HEK293 (cell line): Measurements from ENCODE around the gene CDC42SE2.
A peak's percentile ranks its signal among the peaks of the same experiment; 100 is the strongest.

Experiments used
- CTCF ChIA-PET: fragments of 350-600 bp; formaldehyde crosslinking; extraction: SDS; loops from one replicate; lab custom pipeline; 2021; ENCODE audit warnings: antibody characterized with exemption; lab: Yijun Ruan, JAX
- POLR2A ChIA-PET: fragments of 300-600 bp; formaldehyde crosslinking; extraction: SDS; loops from one replicate; lab custom pipeline; 2020; ENCODE audit warnings: antibody characterized with exemption, inconsistent platforms; lab: Yijun Ruan, JAX
- H3K27ac ChIP-seq: fragments of 200-500 bp; sonication (Bioruptor generic); 2 replicates; pipeline ENCODE4 v1.5.1; 2014; ENCODE audit warnings: low read depth, low read length, control low read depth, inconsistent platforms; ENCODE audit errors: extremely low read depth
- H3K36me3 ChIP-seq, 2 experiments: fragments of 200-500 bp in 1 of 2; sonication (Bioruptor generic) in 1 of 2; 1 replicate in 1 of 2; 2 replicates in 1 of 2; pipeline ENCODE4 v1.5.1; 2014 to 2017; ENCODE audit warnings: inconsistent platforms in 2 of 2, low read length in 2 of 2; ENCODE audit not compliant: control insufficient read depth in 2 of 2, insufficient read depth in 1 of 2
- H3K4me1 ChIP-seq: fragments of 200-500 bp; sonication (Bioruptor generic); 2 replicates; pipeline ENCODE4 v1.5.1; 2014; ENCODE audit warnings: mild to moderate bottlenecking, low read length, inconsistent platforms; ENCODE audit not compliant: control insufficient read depth, insufficient read depth
- H3K4me3 ChIP-seq: 2 replicates; pipeline ENCODE4 v1.5.1; 2011; ENCODE audit warnings: low read depth, mild to moderate bottlenecking, control low read depth, low read length, moderate library complexity
- H3K9me3 ChIP-seq: fragments of 200-500 bp; sonication (Bioruptor generic); 2 replicates; pipeline ENCODE4 v1.5.1; 2014; ENCODE audit warnings: low read depth, low read length, inconsistent platforms; ENCODE audit not compliant: control insufficient read depth, insufficient read depth
- BCL11B ChIP-seq: fragments of 450-650 bp; formaldehyde crosslinking; IDR thresholded peaks from 2 replicates; pipeline ENCODE4 v1.5.1; 2016; ENCODE audit warnings: low read depth, missing biosample characterization, missing genetic modification characterization
- FEZF1 ChIP-seq: fragments of 450-650 bp; formaldehyde crosslinking; IDR thresholded peaks from 2 replicates; pipeline ENCODE4 v1.5.1; 2016; ENCODE audit warnings: missing biosample characterization, missing genetic modification characterization
- GFI1B ChIP-seq: fragments of 450-650 bp; formaldehyde crosslinking; IDR thresholded peaks from 2 replicates; pipeline ENCODE4 v1.5.1; 2016; ENCODE audit warnings: missing biosample characterization, missing genetic modification characterization
- GLIS1 ChIP-seq: fragments of 450-650 bp; formaldehyde crosslinking; IDR thresholded peaks from 2 replicates; pipeline ENCODE4 v1.5.1; 2016; ENCODE audit warnings: missing biosample characterization, missing genetic modification characterization
- KLF8 ChIP-seq: fragments of 450-650 bp; formaldehyde crosslinking; IDR thresholded peaks from 2 replicates; pipeline ENCODE4 v1.5.1; 2016; ENCODE audit warnings: missing biosample characterization, missing genetic modification characterization
- MEIS1 ChIP-seq: sonication (generic); formaldehyde crosslinking; IDR thresholded peaks from 2 replicates; pipeline ENCODE4 v1.8.1; 2022; ENCODE audit warnings: missing genetic modification reagents, mild to moderate bottlenecking, borderline replicate concordance
- MYNN ChIP-seq: fragments of 450-650 bp; formaldehyde crosslinking; IDR thresholded peaks from 2 replicates; pipeline ENCODE4 v1.5.1; 2016; ENCODE audit warnings: missing biosample characterization, missing genetic modification characterization, borderline replicate concordance
- OVOL3 ChIP-seq: fragments of 450-650 bp; formaldehyde crosslinking; IDR thresholded peaks from 2 replicates; pipeline ENCODE4 v1.5.1; 2016; ENCODE audit warnings: missing biosample characterization, missing genetic modification characterization
- REPIN1 ChIP-seq: fragments of 450-650 bp; formaldehyde crosslinking; IDR thresholded peaks from 2 replicates; pipeline ENCODE4 v1.5.1; 2017; ENCODE audit warnings: missing biosample characterization, missing genetic modification characterization, low read depth
- SCRT2 ChIP-seq: fragments of 450-650 bp; formaldehyde crosslinking; IDR thresholded peaks from 2 replicates; pipeline ENCODE4 v1.5.1; 2016; ENCODE audit warnings: missing biosample characterization, missing genetic modification characterization
- SP2 ChIP-seq: fragments of 450-650 bp; formaldehyde crosslinking; IDR thresholded peaks from 2 replicates; pipeline ENCODE4 v1.5.1; 2016; ENCODE audit warnings: missing biosample characterization, missing genetic modification characterization
- TSHZ1 ChIP-seq: fragments of 450-650 bp; formaldehyde crosslinking; IDR thresholded peaks from 2 replicates; pipeline ENCODE4 v1.5.1; 2016; ENCODE audit warnings: missing biosample characterization, missing genetic modification characterization, borderline replicate concordance
- ZBTB1 ChIP-seq: fragments of 450-650 bp; formaldehyde crosslinking; IDR thresholded peaks from 2 replicates; pipeline ENCODE4 v1.5.1; 2016; ENCODE audit warnings: missing biosample characterization, missing genetic modification characterization
- ZBTB49 ChIP-seq: fragments of 450-650 bp; formaldehyde crosslinking; IDR thresholded peaks from 2 replicates; pipeline ENCODE4 v1.5.1; 2016; ENCODE audit warnings: missing biosample characterization, missing genetic modification characterization, low read depth
- ZFP69B ChIP-seq: fragments of 450-650 bp; formaldehyde crosslinking; IDR thresholded peaks from 2 replicates; pipeline ENCODE4 v1.5.1; 2016; ENCODE audit warnings: missing biosample characterization, missing genetic modification characterization
- ZNF138 ChIP-seq: fragments of 450-650 bp; formaldehyde crosslinking; IDR thresholded peaks from 2 replicates; pipeline ENCODE4 v1.5.1; 2016; ENCODE audit warnings: missing biosample characterization, missing genetic modification characterization, borderline replicate concordance
- ZNF2 ChIP-seq: fragments of 450-650 bp; formaldehyde crosslinking; IDR thresholded peaks from 2 replicates; pipeline ENCODE4 v1.5.1; 2016; ENCODE audit warnings: missing biosample characterization, missing genetic modification characterization
- ZNF223 ChIP-seq: fragments of 450-650 bp; formaldehyde crosslinking; IDR thresholded peaks from 2 replicates; pipeline ENCODE4 v1.5.1; 2016; ENCODE audit warnings: missing biosample characterization, missing genetic modification characterization
- ZNF248 ChIP-seq: fragments of 450-650 bp; formaldehyde crosslinking; IDR thresholded peaks from 2 replicates; pipeline ENCODE4 v1.5.1; 2017; ENCODE audit warnings: missing biosample characterization, missing genetic modification characterization
- ZNF404 ChIP-seq: fragments of 450-650 bp; formaldehyde crosslinking; IDR thresholded peaks from 2 replicates; pipeline ENCODE4 v1.5.1; 2017; ENCODE audit warnings: missing biosample characterization, missing genetic modification characterization
- ZNF560 ChIP-seq: fragments of 450-650 bp; formaldehyde crosslinking; IDR thresholded peaks from 2 replicates; pipeline ENCODE4 v1.5.1; 2017; ENCODE audit warnings: missing biosample characterization, missing genetic modification characterization, borderline replicate concordance
- ZNF571 ChIP-seq: fragments of 450-650 bp; formaldehyde crosslinking; IDR thresholded peaks from 2 replicates; pipeline ENCODE4 v1.5.0; 2017; ENCODE audit warnings: missing biosample characterization, missing genetic modification characterization
- ZNF692 ChIP-seq: fragments of 450-650 bp; formaldehyde crosslinking; IDR thresholded peaks from 2 replicates; pipeline ENCODE4 v1.5.1; 2016; ENCODE audit warnings: missing biosample characterization, missing genetic modification characterization
- ZXDB ChIP-seq: fragments of 450-650 bp; formaldehyde crosslinking; IDR thresholded peaks from 2 replicates; pipeline ENCODE4 v1.5.1; 2016; ENCODE audit warnings: missing biosample characterization, missing genetic modification characterization
- TF ChIP-seq, protein P1 (sequence below): fragments of 450-650 bp; formaldehyde crosslinking; IDR thresholded peaks from 2 replicates; pipeline ENCODE4 v1.5.1; 2016; ENCODE audit warnings: missing biosample characterization, missing genetic modification characterization
- TF ChIP-seq, protein P2 (sequence below): fragments of 450-650 bp; formaldehyde crosslinking; IDR thresholded peaks from 2 replicates; pipeline ENCODE4 v1.5.1; 2016; ENCODE audit warnings: missing biosample characterization, missing genetic modification characterization

Gene CDC42SE2

GRCh38 chr5:131289738-131290137, 25.9 kb downstream of the CDC42SE2 start:
- H3K4me3 ChIP-seq = no peak overlapping the region
- H3K36me3 ChIP-seq = peaks cover 0 to 5% of the 10 kb centered on the region in 2 experiments; a peak in 1 of 3 replicates
- no peaks in the 10 kb centered on the region for H3K9me3 ChIP-seq
- no peaks in the 10 kb centered on the region for H3K4me1 ChIP-seq
- no peak overlapping the region for H3K27ac ChIP-seq
- ChIA-PET POLR2A (no interaction called here), CTCF (interaction anchor here (0.6 to 3.6 kb wide), 2 partner anchors 69 to 93 kb away, joined by 3 to 12 read pairs; no protein-coding TSS in a partner anchor)
- no peak for TF ChIP-seq ZNF404 (tag by site-specific recombination)
- no peak for TF ChIP-seq ZNF138 (tag by site-specific recombination)
- no peak for TF ChIP-seq KLF8 (tag by site-specific recombination)
- no peak for TF ChIP-seq ZBTB49 (tag by site-specific recombination)
- no peak for TF ChIP-seq MYNN (tag by site-specific recombination)
- no peak for TF ChIP-seq ZNF560 (tag by site-specific recombination)
- no peak for TF ChIP-seq GFI1B
- no peak for TF ChIP-seq OVOL3 (tag by site-specific recombination)
- TF ChIP-seq BCL11B (tag by site-specific recombination) = no peak
- TF ChIP-seq, protein P1, sequence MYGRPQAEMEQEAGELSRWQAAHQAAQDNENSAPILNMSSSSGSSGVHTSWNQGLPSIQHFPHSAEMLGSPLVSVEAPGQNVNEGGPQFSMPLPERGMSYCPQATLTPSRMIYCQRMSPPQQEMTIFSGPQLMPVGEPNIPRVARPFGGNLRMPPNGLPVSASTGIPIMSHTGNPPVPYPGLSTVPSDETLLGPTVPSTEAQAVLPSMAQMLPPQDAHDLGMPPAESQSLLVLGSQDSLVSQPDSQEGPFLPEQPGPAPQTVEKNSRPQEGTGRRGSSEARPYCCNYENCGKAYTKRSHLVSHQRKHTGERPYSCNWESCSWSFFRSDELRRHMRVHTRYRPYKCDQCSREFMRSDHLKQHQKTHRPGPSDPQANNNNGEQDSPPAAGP (tag by site-specific recombination) = no peak
- TF ChIP-seq ZNF2 = no peak

DNA sequence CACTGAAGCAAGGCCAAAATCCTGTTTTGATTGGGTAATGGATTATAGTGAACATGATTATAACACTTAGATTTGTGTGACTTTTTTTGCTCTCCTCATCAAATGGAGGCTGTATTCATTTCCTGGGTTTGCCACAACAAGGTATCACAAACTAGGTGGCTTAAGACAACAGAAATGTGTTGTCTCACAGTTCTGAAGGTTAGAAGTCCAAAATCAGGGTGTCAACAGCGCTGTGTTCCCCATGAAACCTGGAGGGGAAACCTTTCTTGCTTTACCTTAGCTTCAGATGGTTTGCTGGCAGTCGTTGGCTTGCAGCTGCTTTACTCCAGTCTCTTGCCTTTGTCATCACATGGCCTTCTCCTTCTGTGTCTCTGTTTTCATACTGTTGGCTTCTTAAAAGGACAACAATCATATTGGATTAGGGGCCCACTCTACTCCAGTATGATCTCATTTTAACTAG, 32.4 kb downstream of the CDC42SE2 start:
- TF ChIP-seq, protein P2, sequence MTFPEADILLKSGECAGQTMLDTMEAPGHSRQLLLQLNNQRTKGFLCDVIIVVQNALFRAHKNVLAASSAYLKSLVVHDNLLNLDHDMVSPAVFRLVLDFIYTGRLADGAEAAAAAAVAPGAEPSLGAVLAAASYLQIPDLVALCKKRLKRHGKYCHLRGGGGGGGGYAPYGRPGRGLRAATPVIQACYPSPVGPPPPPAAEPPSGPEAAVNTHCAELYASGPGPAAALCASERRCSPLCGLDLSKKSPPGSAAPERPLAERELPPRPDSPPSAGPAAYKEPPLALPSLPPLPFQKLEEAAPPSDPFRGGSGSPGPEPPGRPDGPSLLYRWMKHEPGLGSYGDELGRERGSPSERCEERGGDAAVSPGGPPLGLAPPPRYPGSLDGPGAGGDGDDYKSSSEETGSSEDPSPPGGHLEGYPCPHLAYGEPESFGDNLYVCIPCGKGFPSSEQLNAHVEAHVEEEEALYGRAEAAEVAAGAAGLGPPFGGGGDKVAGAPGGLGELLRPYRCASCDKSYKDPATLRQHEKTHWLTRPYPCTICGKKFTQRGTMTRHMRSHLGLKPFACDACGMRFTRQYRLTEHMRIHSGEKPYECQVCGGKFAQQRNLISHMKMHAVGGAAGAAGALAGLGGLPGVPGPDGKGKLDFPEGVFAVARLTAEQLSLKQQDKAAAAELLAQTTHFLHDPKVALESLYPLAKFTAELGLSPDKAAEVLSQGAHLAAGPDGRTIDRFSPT = no peak
- TF ChIP-seq GLIS1 = no peak
- TF ChIP-seq FEZF1 (tag by site-specific recombination) = no peak
- no peak for TF ChIP-seq REPIN1 (tag by site-specific recombination)
- TF ChIP-seq ZNF248 (tag by site-specific recombination) = no peak
- TF ChIP-seq ZFP69B (tag by site-specific recombination) = 0 out of 2 replicates have a peak, but pooled peaks have one; percentile 22
- TF ChIP-seq SCRT2 (tag by site-specific recombination) = no peak
- no peak for TF ChIP-seq SP2 (tag by site-specific recombination)
- no peak for TF ChIP-seq ZXDB (tag by site-specific recombination)
- peak; percentile 68; the same call in 1 of the 2 replicates for TF ChIP-seq ZNF692 (tag by site-specific recombination)
- TF ChIP-seq ZNF223 (tag by site-specific recombination) = no peak
- no peak for TF ChIP-seq TSHZ1 (tag by site-specific recombination)
- TF ChIP-seq ZBTB1 (tag by site-specific recombination) = no peak
- TF ChIP-seq ZNF571 (tag by site-specific recombination) = no peak
- no peak for TF ChIP-seq MEIS1 (CRISPR knock-in tag)
- ChIA-PET CTCF (no interaction called here), POLR2A (interaction anchor here (0.6 kb wide), 1 partner anchor 20 kb away, joined by 4 read pairs; no protein-coding TSS in a partner anchor)
- no peaks in the 10 kb centered on the region for H3K36me3 ChIP-seq
- no peak overlapping the region for H3K27ac ChIP-seq
- no peaks in the 10 kb centered on the region for H3K4me1 ChIP-seq
- H3K4me3 ChIP-seq = no peak overlapping the region
- no peaks in the 10 kb centered on the region for H3K9me3 ChIP-seq
